Measurements from ENCODE around the gene MEGF11.
"Not testable (repeated sequence)": the region's sequence is repeated elsewhere in the genome, so short reads cannot be mapped to it uniquely, and the experiment has no call there.

MEGF11 gene

GRCh38 chr15:66019826-66020398, 233.6 kb downstream of the MEGF11 start:
- DNase-seq: no peak

GRCh38 chr15:66019368-66019767, 234.2 kb downstream of the MEGF11 start:
- no peak for DNase-seq

- no peak for DNase-seq
Observed at GRCh38 chr15:66018488-66018797, 235.1 kb downstream of the MEGF11 start.

GRCh38 chr15:66017792-66018487, 235.6 kb downstream of the MEGF11 start:
- DNase-seq: no peak

GRCh38 chr15:66017000-66017399, 236.6 kb downstream of the MEGF11 start:
- no peak for DNase-seq

GRCh38 chr15:66016199-66016598, 237.4 kb downstream of the MEGF11 start:
- no peak for DNase-seq

GRCh38 chr15:66014635-66015182, 238.8 kb downstream of the MEGF11 start:
- no peak for DNase-seq

GRCh38 chr15:66014022-66014421, 239.5 kb downstream of the MEGF11 start:
- DNase-seq: no peak

- DNase-seq: no peak
Observed at GRCh38 chr15:66008940-66009562, 244.5 kb downstream of the MEGF11 start.

GRCh38 chr15:66007663-66008262, 245.8 kb downstream of the MEGF11 start:
- DNase-seq: no peak

- DNase-seq: no peak
Observed at GRCh38 chr15:66006986-66007385, 246.6 kb downstream of the MEGF11 start.

GRCh38 chr15:66004618-66005262, 248.8 kb downstream of the MEGF11 start:
- DNase-seq: no peak

GRCh38 chr15:66003129-66003528, 250.4 kb downstream of the MEGF11 start:
- not testable (repeated sequence) for DNase-seq

GRCh38 chr15:66001717-66002426, 251.7 kb downstream of the MEGF11 start:
- no peak for DNase-seq

- DNase-seq: no peak
Observed at GRCh38 chr15:66001042-66001441, 252.5 kb downstream of the MEGF11 start.

GRCh38 chr15:65998486-65998885, 255.1 kb downstream of the MEGF11 start:
- DNase-seq: no peak

- DNase-seq: no peak
Observed at GRCh38 chr15:65996901-65997300, 256.6 kb downstream of the MEGF11 start.

- DNase-seq: no peak
Observed at GRCh38 chr15:65994832-65995231, 258.7 kb downstream of the MEGF11 start.

GRCh38 chr15:65993762-65994161, 259.8 kb downstream of the MEGF11 start:
- no peak for DNase-seq

- no peak for DNase-seq
Observed at GRCh38 chr15:65993236-65993635, 260.3 kb downstream of the MEGF11 start.

GRCh38 chr15:65991721-65992483, 261.6 kb downstream of the MEGF11 start:
- DNase-seq: no peak
